ENCODE results near the gene SLC1A7.
A peak's percentile ranks its signal among the peaks of the same experiment; 100 is the strongest.
"Not testable (repeated sequence)": the region's sequence is repeated elsewhere in the genome, so short reads cannot be mapped to it uniquely, and the experiment has no call there.

The SLC1A7 gene

DNA sequence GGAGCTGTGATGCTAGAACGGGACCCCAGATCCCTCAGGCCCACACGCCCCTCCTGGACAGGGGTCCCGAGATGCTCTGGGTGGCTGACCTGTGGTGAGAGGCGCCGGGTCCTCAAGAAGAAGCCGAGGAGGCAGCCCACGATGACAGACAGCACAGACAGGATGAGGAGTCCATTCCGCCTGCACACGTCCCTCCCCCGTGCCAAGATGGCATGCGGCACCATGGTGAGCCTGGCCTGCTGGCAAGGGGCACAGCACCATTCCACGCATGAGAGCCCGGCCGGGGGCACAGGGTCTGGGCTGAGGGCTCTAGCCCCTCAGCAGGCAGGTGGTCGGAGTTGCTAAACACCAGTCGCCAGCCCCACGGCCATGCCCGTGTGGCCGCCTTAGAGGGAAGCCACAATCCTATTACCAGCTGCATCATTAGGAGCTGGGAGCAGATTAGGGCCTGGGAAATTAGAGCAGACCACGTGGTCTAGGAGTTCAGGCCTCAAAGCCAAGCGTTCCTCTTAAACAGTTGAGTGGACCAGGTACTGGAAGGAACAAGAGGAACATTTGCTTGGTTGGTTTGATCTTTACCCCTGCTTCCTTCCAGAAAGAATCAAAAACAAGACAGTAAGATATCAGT is at the start of gene SLC1A7:
TSS of gene SLC1A7 (minus strand) at position 413 of the 628 bp plus-strand sequence. CDS start at position 224, 189 bp downstream.
- DNase-seq = no peak

GRCh38 chr1:53190210-53190611 is 47.8 kb upstream of the SLC1A7 start:
- DNase-seq = no peak

DNA sequence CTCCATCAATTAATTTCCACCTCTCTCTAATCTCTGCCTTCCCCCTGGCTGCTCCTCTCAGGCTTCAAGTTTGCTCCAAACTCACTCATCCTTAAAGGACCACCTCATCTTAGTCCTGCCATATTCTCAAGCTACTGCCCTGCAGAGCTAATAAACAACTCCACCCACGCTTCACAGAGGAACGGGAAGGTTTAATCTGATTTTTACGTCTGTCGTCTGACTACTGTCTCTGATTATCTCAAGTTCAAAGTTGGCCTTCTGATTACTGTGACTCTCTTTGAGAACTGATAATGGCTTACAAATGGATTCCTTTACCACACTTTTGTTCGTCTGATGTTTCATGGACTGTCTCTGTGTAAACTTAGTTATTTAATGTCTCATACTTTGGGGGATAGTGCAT is 46.6 kb upstream of the SLC1A7 start:
- no peak for DNase-seq

- no peak for DNase-seq
Observed at GRCh38 chr1:53188099-53188498, 45.7 kb upstream of the SLC1A7 start.

DNA sequence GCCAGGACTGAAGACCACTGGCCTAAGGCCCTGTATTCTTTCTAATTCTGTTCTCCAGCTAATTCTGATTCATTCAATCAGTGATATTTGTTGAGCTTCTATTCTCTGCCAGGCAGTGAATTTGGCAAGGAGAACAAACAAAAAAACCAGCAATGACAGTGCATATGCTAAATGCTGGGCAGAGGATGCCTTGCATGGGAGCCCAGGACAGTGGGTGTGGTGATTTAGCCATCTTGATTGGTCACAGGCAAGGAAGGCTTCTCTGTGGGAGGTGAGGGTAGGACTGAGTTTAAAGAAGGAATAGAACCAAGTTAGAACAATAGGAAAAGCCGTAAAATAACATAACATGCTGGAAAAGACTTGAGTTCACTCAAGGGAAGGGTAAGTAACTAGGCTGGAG is 45.0 kb upstream of the SLC1A7 start:
- no peak for DNase-seq

GRCh38 chr1:53186533-53186932 is 44.1 kb upstream of the SLC1A7 start:
- DNase-seq = no peak

- not testable (repeated sequence) for DNase-seq
Observed at GRCh38 chr1:53185955-53186297, 43.5 kb upstream of the SLC1A7 start.

- DNase-seq = no peak
Observed at GRCh38 chr1:53183095-53183990, 40.9 kb upstream of the SLC1A7 start.

DNA sequence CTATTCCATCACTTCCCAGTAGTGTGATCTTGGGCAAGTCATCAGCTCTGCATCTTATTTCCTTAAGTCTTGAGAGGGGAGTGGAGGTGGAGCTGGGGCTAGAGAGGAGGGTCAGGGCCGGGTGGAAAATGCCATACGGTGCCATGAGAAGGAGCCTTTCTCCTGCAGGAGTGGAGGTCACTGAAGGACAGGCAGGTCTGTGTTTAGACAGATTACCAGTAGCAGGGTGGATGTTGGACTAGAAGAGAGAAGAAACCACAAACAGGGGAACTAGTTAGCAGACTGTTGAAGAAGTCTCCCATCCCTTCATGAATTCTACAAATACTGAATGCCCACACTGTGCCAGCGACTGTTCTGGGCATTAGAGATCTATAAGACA is 40.3 kb upstream of the SLC1A7 start:
- DNase-seq = no peak

GRCh38 chr1:53182111-53182593 is 39.7 kb upstream of the SLC1A7 start:
- DNase-seq = peak; percentile 81

DNA sequence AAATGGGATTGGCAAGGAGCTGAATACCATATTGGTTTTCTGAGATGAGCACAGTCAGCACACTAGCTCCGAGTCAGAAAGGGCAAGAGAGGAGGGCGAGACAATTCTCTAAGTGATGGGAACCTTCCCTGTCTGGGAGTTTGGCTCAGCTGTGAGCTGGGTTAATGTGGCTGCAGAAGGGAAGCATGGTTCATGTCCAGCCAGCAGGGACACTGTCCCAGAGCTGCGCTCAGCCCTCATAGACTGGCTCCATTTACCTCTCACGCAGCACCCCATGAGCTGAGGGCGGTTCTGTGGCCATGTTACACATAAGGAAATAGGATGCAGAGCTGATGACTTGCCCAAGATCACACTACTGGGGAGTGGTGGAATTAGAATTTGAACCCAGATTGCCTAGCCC is 38.5 kb upstream of the SLC1A7 start:
- DNase-seq = no peak

DNA sequence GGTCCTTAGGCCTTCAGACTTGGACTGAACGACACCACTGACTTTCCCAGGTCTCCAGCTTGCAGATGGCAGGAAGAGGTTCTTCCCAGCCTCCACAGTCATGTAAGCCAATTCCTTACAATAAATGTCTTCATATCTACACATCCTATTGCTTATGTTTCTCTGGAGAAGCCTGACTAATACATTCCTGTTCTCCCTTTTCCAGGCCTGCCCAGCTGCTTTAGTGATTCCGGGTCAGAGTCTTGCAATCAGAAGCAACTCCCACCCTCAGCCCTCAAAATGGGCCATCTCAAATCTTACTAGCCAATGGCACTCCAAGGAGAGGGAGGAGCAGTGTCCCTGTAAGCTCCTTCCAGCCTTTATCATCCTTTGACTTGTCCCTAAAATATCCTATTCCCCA is 37.8 kb upstream of the SLC1A7 start:
- DNase-seq = no peak

DNA sequence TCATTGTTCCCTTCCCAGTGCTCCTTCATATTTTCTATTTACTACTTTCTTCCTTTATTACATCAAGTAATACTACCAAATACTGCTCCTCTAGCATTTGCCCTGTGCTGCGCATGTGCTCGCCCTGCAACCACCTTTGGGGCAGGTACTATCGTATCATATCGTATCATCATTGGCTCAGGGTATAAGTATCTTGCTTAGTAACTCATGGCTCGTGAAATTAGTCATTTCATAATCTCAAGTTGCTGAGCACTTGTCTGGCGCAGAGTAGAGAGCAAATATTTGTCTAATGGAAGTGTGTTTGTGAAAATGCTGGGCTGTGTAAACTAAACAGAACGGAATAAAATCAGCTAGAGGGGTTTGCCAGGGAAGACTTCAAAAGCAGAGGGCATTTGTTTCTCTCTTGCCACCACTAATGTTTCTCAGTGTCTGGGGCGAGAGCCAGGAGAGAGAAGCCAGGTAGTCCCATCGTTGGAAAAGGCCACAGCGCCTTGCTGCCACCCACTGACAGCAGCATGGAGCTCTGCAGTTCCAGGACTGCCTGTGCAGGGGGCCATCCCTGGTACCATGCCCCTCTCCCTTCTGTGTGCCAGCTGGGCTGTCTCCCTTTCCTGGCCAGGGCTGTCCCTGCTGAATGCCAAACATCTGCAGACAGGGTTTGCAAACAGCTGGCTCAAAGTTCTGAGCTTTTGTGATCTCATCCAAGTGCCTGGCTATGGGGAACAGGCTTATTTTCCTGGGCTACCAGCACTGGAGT is 34.2 kb upstream of the SLC1A7 start:
- DNase-seq = no peak

DNA sequence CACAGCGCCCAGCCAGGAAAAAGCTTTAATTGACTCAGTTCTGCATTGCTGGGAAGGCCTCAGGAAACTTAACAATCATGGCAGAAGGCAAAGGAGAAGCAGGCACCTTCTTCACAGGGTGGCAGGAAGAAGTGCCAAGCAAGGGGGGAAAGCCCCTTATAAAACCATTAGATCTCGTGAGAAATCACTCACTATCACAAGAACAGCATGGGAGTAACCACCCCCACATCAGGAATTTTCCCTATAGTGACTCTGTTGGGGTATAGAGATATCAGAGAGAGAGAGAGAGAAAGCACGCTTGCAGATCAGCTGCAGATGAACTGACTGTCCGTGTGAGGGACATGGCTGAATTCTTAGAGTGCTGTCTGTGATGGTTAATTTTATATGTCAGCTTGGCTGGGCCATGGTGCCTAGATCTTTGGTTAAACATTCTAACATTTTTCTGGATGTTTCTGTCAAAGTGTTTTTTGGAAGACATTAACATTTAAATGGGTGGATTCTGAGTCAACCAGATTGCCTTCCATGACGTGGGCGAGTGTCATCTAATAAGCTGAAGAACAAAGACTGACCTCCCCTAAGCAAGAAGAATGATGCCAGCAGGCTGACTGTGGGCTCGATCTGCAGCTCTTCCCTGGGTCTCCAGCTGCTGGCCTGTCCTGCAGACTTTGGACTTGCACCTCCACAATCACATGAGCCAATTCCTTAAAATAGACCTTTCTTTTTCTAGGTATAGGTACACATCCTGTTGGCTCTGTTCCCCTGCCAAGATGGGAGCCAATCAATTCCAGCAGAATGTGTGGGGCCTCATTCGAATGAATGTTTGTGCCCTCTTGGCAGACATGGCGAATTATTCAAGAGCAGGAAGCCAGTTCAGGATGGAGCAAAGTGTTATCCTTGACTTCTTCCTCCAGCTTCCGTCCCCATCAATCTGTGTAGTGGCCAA is 32.8 kb upstream of the SLC1A7 start:
- DNase-seq = no peak

DNA sequence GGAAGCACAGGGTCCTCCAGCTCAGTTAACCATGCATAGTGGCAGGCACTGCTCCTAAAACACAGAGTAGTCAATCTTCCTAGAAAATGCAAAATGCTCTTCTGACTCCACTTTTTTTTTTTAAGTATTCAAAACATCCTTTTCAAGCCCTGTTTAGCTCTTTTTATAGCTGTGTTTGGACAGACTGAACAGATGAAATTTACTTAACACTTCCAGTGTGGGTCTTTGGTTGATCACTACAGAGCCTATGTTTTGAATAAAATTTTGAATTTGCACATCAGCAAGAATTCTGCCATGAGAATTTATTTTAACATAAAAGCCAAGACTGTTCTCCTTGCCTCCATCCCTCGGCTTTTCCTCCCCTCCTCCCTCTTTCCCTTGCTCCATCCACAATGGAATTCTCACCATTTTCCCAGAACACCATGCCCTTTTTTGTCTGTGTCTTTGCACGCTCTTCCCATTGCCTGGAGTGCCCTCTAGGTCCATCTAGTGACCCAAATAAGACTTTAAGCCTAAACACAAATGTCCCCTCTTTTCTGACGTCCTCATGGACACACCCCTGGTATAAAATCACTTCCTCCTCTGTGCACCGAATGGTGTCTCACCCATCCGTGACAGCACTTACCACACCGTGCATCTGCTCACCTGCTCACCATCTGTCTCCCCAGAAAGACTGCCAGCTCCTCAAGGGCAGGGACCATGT is 30.1 kb upstream of the SLC1A7 start:
- no peak for DNase-seq

GRCh38 chr1:53166912-53167311 is 24.5 kb upstream of the SLC1A7 start:
- no peak for DNase-seq

DNA sequence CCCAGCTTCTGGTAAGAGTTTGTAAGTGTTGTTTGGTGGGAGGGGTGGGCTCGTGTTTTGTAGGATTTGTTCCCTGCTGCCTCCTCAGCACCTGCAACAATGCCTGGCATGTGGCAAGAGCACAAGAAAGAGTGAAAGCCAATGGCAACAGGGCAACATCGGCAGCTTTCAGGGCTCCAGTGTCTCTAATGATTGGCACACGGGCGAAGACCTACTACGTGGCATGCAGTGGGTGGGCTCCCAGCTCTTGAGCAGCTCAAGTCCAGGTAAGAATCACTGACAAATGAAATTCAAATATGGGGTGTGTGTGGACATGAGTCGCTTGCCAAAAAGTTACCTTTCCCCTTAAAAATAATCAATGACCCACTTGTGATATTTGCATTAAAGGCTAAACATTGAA is 23.9 kb upstream of the SLC1A7 start:
- no peak for DNase-seq

DNA sequence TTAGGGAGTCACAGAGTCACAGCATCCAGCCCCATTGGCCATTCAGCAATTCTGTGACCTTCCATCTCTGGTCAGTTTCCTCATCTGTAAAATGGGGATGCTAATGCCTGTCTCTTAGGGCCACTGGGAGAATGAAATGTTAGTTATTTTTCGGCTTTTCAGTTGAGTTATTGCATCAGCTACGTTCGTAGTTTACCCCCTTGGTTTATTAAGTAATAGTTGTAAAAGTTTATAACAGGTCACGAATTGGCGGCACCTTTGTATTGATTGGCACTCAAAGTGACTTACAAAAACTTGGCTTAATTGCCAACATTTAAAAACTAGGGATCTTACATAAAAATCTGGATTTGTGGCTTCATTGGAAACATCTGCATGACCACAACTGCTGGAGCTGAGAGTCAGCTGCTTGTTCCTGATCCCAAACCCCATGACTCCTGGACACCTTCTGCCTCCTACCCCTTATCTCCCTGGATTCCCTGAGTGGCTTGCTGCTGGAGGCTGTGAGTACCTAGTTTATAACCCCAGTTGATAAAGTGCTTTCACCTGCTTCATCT is 23.0 kb upstream of the SLC1A7 start:
- DNase-seq = no peak

GRCh38 chr1:53163291-53163768 is 20.9 kb upstream of the SLC1A7 start:
- DNase-seq = no peak

DNA sequence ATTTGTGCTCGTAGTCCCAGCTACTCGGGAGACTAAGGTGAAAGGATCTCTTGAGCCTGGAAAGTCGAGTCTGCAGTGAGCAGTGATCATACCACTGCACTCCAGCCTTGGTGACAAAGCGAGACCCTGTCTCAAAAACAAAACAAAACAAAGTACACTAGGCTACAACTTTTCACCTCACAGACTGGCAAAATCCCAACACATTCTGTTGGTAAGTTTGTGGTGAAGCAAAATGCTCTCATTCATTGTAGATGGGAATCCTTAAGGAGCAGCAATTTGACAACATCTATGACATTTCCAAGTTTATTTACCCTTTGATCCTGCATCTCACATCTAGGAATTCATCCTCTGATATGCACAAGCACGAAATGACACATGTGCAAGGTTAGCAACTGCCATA is 20.2 kb upstream of the SLC1A7 start:
- no peak for DNase-seq

- no peak for DNase-seq
Observed at GRCh38 chr1:53160924-53161378, 18.5 kb upstream of the SLC1A7 start.

All from activated CD8-positive, alpha-beta memory T cell treated with anti-CD3 and anti-CD28 coated beads, Interleukin-2, amount 50 U/mL, for 4 hours (primary cell).